Fibroblast of pulmonary artery (primary cell): ENCODE data around the gene FCRL3.

Source experiments
- DNase-seq: peaks from one replicate; pipeline ENCODE4 v3.0.0-alpha.2; 2010; ENCODE audit warnings: low read depth
- H3K4me3 ChIP-seq: replicated peaks from 2 replicates; pipeline ENCODE4 v1.5.1; 2011; ENCODE audit warnings: low read depth, mild to moderate bottlenecking, control low read depth, low read length, moderate library complexity
- TF ChIP-seq, protein P1 (sequence below): IDR thresholded peaks from 2 replicates; pipeline ENCODE4 v1.5.1; 2011; ENCODE audit warnings: mild to moderate bottlenecking, control low read depth, low read length, inconsistent platforms; ENCODE audit errors: missing control alignments

The FCRL3 gene

DNA sequence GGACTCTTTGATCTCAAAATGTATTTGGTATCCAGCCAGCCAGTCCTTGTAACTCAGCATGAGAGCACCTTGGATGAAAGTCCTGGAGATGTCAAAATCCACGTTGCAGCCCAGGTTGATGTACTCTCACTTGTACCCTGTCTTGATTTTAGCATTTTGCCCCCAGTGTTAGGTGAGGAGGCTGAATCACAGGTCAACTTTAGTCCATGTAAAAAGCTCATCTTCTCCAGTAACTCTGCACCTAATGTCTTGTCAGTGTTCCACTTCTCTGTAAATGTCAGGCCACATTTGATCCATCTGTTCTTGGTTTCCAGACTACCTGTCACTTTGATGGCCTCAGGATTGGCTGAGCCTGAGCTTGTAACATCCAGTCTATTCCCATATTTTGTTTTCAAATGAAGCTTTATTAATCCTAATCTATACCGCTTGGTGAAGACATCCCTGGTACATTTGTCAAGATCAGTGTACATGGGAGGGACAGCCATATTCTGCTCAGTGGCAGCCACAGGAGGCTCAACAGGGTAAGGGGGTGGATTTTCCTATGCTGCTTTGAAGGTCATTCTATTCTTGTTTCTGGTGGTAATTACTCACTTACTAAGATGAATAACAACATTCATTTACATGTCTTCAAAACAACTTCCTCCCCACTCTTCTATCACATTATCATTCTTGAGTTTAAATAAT is 24.1 kb upstream of the FCRL3 start:
- no peak overlapping the region for H3K4me3 ChIP-seq
- TF ChIP-seq, protein P1, sequence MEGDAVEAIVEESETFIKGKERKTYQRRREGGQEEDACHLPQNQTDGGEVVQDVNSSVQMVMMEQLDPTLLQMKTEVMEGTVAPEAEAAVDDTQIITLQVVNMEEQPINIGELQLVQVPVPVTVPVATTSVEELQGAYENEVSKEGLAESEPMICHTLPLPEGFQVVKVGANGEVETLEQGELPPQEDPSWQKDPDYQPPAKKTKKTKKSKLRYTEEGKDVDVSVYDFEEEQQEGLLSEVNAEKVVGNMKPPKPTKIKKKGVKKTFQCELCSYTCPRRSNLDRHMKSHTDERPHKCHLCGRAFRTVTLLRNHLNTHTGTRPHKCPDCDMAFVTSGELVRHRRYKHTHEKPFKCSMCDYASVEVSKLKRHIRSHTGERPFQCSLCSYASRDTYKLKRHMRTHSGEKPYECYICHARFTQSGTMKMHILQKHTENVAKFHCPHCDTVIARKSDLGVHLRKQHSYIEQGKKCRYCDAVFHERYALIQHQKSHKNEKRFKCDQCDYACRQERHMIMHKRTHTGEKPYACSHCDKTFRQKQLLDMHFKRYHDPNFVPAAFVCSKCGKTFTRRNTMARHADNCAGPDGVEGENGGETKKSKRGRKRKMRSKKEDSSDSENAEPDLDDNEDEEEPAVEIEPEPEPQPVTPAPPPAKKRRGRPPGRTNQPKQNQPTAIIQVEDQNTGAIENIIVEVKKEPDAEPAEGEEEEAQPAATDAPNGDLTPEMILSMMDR, result no peak
- no peak for DNase-seq

DNA sequence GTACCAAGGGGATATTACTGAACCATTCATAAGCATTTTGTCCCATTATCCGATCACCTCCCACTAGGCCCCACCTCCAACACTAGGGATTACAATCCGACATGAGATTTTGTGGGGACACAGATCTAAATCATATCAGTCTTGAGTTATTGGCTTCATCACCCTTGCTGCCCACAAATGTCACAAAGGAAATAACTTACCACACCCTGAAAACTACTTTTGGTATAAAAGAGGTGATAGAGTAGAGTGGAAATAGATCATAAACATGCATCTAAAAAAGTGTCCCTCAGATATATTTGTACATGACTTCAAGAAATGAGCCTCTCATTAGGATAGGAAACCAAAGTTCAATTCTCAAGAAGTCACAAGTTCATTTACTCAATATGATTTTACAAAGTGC is 22.6 kb upstream of the FCRL3 start:
- TF ChIP-seq, protein P1, result no peak
- no peak overlapping the region for H3K4me3 ChIP-seq
- DNase-seq, result no peak

DNA sequence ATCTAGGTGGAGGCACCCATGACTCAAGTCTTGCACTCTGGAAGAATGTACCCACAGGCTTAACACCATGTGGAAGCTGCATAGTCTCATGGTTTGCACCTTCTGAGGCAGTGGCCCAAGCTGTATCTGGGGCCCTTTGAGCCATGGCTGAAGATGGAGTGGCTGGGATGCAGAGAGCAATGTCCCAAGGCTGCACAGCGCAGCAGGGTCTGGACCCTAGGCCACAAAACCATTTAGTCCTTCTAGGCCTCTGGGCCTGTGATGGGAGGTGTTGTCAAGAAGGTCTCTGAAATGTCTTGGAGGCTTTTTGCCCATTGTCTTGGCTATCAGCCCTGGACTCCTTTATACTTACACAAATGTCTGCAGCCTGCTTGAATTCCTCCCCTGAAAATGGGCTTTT is 21.4 kb upstream of the FCRL3 start:
- DNase-seq, result no peak
- H3K4me3 ChIP-seq, result no peak overlapping the region
- TF ChIP-seq, protein P1, result no peak

DNA sequence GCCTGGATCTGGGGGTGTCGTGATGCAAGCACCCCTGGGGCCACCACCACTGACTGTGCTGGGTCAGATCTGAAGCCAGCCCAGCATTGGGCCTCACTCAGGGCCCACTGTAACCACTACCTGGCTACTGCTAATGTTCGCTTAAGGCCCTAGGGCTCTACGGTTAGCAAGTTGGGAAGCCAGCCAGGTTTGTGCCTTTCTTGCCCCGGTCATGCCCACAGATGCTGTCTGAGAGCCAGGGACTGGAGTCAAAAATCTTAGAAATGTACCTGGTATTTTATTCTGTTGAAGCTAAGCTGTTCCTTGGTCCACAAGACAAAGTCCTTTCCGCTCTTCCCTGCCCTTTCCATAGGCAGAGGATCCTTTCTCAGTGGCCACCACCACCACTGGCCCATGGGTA is 15.2 kb upstream of the FCRL3 start:
- DNase-seq, result no peak
- TF ChIP-seq, protein P1, result no peak
- no peak overlapping the region for H3K4me3 ChIP-seq

DNA sequence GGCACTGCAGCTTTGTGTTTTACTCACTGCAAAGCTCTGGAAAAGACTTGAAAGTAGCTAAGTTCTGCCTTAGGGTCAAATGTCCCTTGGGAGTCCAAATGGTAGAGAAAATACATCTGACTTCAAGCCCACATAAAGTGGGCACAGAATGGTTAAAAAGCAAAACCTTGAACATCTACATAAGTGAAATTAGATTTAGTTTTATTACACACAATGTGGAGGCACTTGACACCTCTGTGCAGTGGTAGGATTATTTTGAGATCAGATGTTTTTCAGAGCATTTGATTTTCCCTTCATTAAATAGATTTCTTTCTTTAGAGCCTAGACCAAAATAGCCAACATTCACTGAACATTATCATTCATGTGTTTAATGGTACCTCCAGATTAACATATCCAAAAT is 11.2 kb upstream of the FCRL3 start:
- H3K4me3 ChIP-seq, result no peak overlapping the region
- TF ChIP-seq, protein P1, result no peak
- DNase-seq, result no peak

DNA sequence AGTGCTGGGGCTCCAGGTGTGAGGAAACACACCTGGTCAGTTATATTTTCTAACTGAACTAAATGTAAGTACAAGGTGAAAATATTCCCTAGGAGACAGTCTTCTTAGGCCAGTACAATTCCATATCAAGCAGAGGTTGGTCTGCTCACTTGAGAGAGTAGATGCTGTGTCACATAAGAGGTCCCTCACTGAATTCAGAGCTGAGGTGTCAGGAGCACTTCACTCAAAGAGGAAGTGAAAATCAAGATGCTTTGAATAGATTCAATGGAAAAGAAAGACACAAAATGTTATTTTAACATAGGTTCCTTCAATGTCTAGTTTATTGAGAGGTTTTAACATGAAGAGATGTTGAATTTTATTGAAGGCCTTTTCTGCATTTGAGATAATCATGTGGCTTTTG is 4.3 kb upstream of the FCRL3 start:
- no peak overlapping the region for H3K4me3 ChIP-seq
- TF ChIP-seq, protein P1, result no peak
- DNase-seq, result no peak

DNA sequence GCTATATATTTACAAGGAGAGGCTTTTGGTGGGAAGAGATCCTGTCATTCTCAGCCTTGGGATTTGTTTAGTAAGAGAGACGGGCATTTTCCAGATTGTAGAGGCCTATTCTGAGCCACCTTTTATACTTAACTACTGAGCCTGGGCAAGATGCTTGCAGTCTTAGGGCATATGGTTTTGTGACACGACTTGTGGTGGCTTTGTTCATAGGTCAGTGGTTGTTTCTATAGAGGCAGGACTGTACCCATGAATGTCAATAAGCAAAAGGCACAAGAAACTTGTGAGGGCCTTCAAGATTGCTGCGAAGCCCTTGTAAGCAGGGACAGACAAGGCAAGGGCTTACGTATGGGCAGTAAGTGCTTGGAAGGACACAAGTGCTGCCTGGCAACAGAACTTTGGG is 3.4 kb upstream of the FCRL3 start:
- H3K4me3 ChIP-seq, result no peak overlapping the region
- TF ChIP-seq, protein P1, result no peak
- no peak for DNase-seq
